OCI-LY3 (cell line): ENCODE measurements around the gene FBLN7.

Experiments used
- EZH2phosphoT487 ChIP-seq: fragments of 200-600 bp; shearing (Covaris generic); IDR thresholded peaks from 2 replicates; pipeline ENCODE4 v1.6.1; 2018; ENCODE audit warnings: antibody characterized with exemption, mixed run types, low read depth
- TF ChIP-seq, protein P1 (sequence below): fragments of 200-600, 300-600 bp; sonication (generic); IDR thresholded peaks from 2 replicates; pipeline ENCODE4 v1.5.1; 2014; ENCODE audit warnings: antibody characterized with exemption, low read length, low read depth

DNA sequence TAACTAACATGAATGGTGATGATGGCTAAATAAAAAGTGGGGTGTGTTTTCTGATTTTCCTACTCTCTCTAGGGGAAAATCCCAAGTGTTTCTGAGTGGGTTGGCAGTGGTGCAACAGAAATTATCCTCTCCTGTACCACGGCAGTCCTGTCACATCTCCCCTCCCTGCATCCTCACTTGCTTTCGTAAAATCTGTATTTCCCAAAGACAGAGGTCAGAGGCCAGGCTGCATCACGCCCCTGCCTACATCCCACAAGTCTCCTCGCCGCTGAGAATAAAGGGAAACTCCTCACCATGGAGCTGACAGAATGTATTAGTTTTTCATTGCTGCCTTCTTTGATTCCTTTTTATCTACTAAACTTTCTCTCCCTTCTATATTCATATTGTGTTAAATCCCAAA lies 13.1 kb downstream of the FBLN7 start:
- TF ChIP-seq, protein P1, sequence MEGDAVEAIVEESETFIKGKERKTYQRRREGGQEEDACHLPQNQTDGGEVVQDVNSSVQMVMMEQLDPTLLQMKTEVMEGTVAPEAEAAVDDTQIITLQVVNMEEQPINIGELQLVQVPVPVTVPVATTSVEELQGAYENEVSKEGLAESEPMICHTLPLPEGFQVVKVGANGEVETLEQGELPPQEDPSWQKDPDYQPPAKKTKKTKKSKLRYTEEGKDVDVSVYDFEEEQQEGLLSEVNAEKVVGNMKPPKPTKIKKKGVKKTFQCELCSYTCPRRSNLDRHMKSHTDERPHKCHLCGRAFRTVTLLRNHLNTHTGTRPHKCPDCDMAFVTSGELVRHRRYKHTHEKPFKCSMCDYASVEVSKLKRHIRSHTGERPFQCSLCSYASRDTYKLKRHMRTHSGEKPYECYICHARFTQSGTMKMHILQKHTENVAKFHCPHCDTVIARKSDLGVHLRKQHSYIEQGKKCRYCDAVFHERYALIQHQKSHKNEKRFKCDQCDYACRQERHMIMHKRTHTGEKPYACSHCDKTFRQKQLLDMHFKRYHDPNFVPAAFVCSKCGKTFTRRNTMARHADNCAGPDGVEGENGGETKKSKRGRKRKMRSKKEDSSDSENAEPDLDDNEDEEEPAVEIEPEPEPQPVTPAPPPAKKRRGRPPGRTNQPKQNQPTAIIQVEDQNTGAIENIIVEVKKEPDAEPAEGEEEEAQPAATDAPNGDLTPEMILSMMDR = no peak
- no peak for TF ChIP-seq EZH2phosphoT487
